ENCODE results near the gene VGLL4.

The VGLL4 gene

GRCh38 chr3:11638495-11639358 lies 5.0 kb downstream of the VGLL4 start:
- TF ChIP-seq YY1 (IDR thresholded peaks at IDR 0.05; ENCODE audit: low read depth) (no peak), REST (IDR thresholded peaks at IDR 0.05; ENCODE audit: low read depth) (no peak), CREB1 (IDR thresholded peaks at IDR 0.05; ENCODE audit: low read depth) (no peak), NFIC (IDR thresholded peaks at IDR 0.05) (no peak), TAF1 (IDR thresholded peaks at IDR 0.05; ENCODE audit: low read depth) (no peak), MAX (IDR thresholded peaks at IDR 0.05) (no peak), FOXM1 (IDR thresholded peaks at IDR 0.05; ENCODE audit: borderline replicate concordance, low read depth) (no peak), USF1 (IDR thresholded peaks at IDR 0.05) (no peak), ZBTB7A (IDR thresholded peaks at IDR 0.05; ENCODE audit: low read depth) (no peak), TEAD4 (IDR thresholded peaks at IDR 0.05) (no peak), EGR1 (IDR thresholded peaks at IDR 0.05) (no peak), CEBPB (IDR thresholded peaks at IDR 0.05) (no peak)

- TF ChIP-seq CREB1 (IDR thresholded peaks at IDR 0.05; ENCODE audit: low read depth) (no peak), TCF12 (IDR thresholded peaks at IDR 0.05; ENCODE audit: low read depth) (no peak), EGR1 (IDR thresholded peaks at IDR 0.05) (no peak), FOXM1 (IDR thresholded peaks at IDR 0.05; ENCODE audit: borderline replicate concordance, low read depth) (no peak)
These were observed 5.7 kb downstream of the VGLL4 start for GRCh38 chr3:11637901-11638458.

GRCh38 chr3:11636394-11636770 lies 7.3 kb downstream of the VGLL4 start:
- no peak for TF ChIP-seq USF1 (IDR thresholded peaks at IDR 0.05)
- TF ChIP-seq FOXM1 (IDR thresholded peaks at IDR 0.05; ENCODE audit: borderline replicate concordance, low read depth), result no peak

GRCh38 chr3:11635680-11636393 lies 7.9 kb downstream of the VGLL4 start:
- TF ChIP-seq CREB1 (IDR thresholded peaks at IDR 0.05; ENCODE audit: low read depth) (no peak), NFIC (IDR thresholded peaks at IDR 0.05) (no peak), ZBTB7A (IDR thresholded peaks at IDR 0.05; ENCODE audit: low read depth) (no peak), TCF12 (IDR thresholded peaks at IDR 0.05; ENCODE audit: low read depth) (no peak), RAD21 (IDR thresholded peaks at IDR 0.05; ENCODE audit: low read depth) (no peak), USF1 (IDR thresholded peaks at IDR 0.05) (no peak)

- no peak for TF ChIP-seq EGR1 (IDR thresholded peaks at IDR 0.05)
- no peak for TF ChIP-seq NFIC (IDR thresholded peaks at IDR 0.05)
- TF ChIP-seq MAX (IDR thresholded peaks at IDR 0.05), result no peak
- TF ChIP-seq CREB1 (IDR thresholded peaks at IDR 0.05; ENCODE audit: low read depth), result no peak
- no peak for TF ChIP-seq ZBTB7A (IDR thresholded peaks at IDR 0.05; ENCODE audit: low read depth)
- no peak for TF ChIP-seq TCF12 (IDR thresholded peaks at IDR 0.05; ENCODE audit: low read depth)
- no peak for TF ChIP-seq EP300 (IDR thresholded peaks at IDR 0.05; ENCODE audit: borderline replicate concordance)
- TF ChIP-seq TEAD4 (IDR thresholded peaks at IDR 0.05), result no peak
These were observed 8.6 kb downstream of the VGLL4 start for GRCh38 chr3:11634974-11635612.

- no peak for TF ChIP-seq EP300 (IDR thresholded peaks at IDR 0.05; ENCODE audit: borderline replicate concordance)
- TF ChIP-seq NFIC (IDR thresholded peaks at IDR 0.05), result no peak
- no peak for TF ChIP-seq TCF12 (IDR thresholded peaks at IDR 0.05; ENCODE audit: low read depth)
- TF ChIP-seq YY1 (IDR thresholded peaks at IDR 0.05; ENCODE audit: low read depth), result no peak
- TF ChIP-seq TEAD4 (IDR thresholded peaks at IDR 0.05), result no peak
- no peak for TF ChIP-seq FOXM1 (IDR thresholded peaks at IDR 0.05; ENCODE audit: borderline replicate concordance, low read depth)
- no peak for TF ChIP-seq ZBTB7A (IDR thresholded peaks at IDR 0.05; ENCODE audit: low read depth)
- no peak for TF ChIP-seq USF1 (IDR thresholded peaks at IDR 0.05)
These were observed 9.6 kb downstream of the VGLL4 start for GRCh38 chr3:11634081-11634635.

Data from Ishikawa (cell line).